ENCODE measurements around the gene KRTAP17-1. TPM values are rescaled to one million over a fixed set of nuclear protein-coding genes. Genes with fewer than 3 reads are reported as not detected.

KRTAP17-1 gene
- total RNA-seq, 1 donor = not detected

- DNase-seq (ENCODE audit: low read depth) = no peak
- H3K4me3 ChIP-seq (ENCODE audit: low read depth, low read length) = no peak within 1 kb of the TSS
- TF ChIP-seq CTCF (IDR thresholded peaks at IDR 0.05; ENCODE audit: insufficient read depth, low read depth, low read length) = no peak
Measured at GRCh38 chr17:41265078-41265477, 50.4 kb downstream of the KRTAP17-1 start, which contains the start of gene KRTAP9-6. Gene KRTAP9-6 (plus strand): TSS chr17:41265378. CDS start chr17:41265378, 0 bp downstream.

Small RNA genes lying within 50 kb of the gene (small RNA-seq; reads per million reads assigned to genes)
- not detected for gene KRTAP9-10P

Other genes with a start within 250 kb of the KRTAP17-1 start
- not detected in 2 replicates for gene KRTAP2-4, start 249.8 kb downstream of the KRTAP17-1 start, total RNA-seq
- not detected in 2 replicates for gene KRTAP4-7, start 231.6 kb downstream of the KRTAP17-1 start, total RNA-seq
- gene KRTAP4-8, start 217.6 kb downstream of the KRTAP17-1 start, total RNA-seq = not detected in 2 replicates
- not detected in 2 replicates for gene KRTAP4-16, start 213.5 kb downstream of the KRTAP17-1 start, total RNA-seq
- not detected in 2 replicates for gene KRTAP4-9, start 210.3 kb downstream of the KRTAP17-1 start, total RNA-seq
- not detected in 2 replicates for gene KRTAP4-11, start 197.3 kb downstream of the KRTAP17-1 start, total RNA-seq
- gene KRTAP4-12, start 191.5 kb downstream of the KRTAP17-1 start, total RNA-seq = not detected in 2 replicates
- gene KRTAP4-6, start 175.2 kb downstream of the KRTAP17-1 start, total RNA-seq = not detected in 2 replicates
- gene KRTAP4-5, start 165.9 kb downstream of the KRTAP17-1 start, total RNA-seq = not detected in 2 replicates
- gene KRTAP4-4, start 155.0 kb downstream of the KRTAP17-1 start, total RNA-seq = not detected in 2 replicates
- gene KRTAP4-3, start 147.5 kb downstream of the KRTAP17-1 start, total RNA-seq = not detected in 2 replicates
- not detected in 2 replicates for gene KRTAP4-2, start 137.5 kb downstream of the KRTAP17-1 start, total RNA-seq
- not detected in 2 replicates for gene KRTAP4-1, start 130.8 kb downstream of the KRTAP17-1 start, total RNA-seq
- not detected in 2 replicates for gene KRTAP9-1, start 125.8 kb downstream of the KRTAP17-1 start, total RNA-seq
- gene KRTAP9-2, start 89.1 kb downstream of the KRTAP17-1 start, total RNA-seq = not detected in 2 replicates
- gene KRTAP9-3, start 83.3 kb downstream of the KRTAP17-1 start, total RNA-seq = not detected in 2 replicates
- not detected in 2 replicates for gene KRTAP9-8, start 77.7 kb downstream of the KRTAP17-1 start, total RNA-seq
- not detected in 2 replicates for gene KRTAP9-4, start 66.0 kb downstream of the KRTAP17-1 start, total RNA-seq
- gene KRTAP9-9, start 60.3 kb downstream of the KRTAP17-1 start, total RNA-seq = not detected in 2 replicates
- not detected in 2 replicates for gene KRTAP9-6, start 50.3 kb downstream of the KRTAP17-1 start, total RNA-seq
- not detected in 2 replicates for gene KRTAP9-7, start 40.0 kb downstream of the KRTAP17-1 start, total RNA-seq
- not detected in 2 replicates for gene KRTAP29-1, start 12.9 kb downstream of the KRTAP17-1 start, total RNA-seq
- not detected in 2 replicates for gene KRTAP16-1, start 6.4 kb downstream of the KRTAP17-1 start, total RNA-seq
- gene KRT33A, start 35.1 kb upstream of the KRTAP17-1 start, total RNA-seq = not detected in 2 replicates
- under 0.01 and 0.32 TPM in 2 replicates for gene KRT33B, start 54.1 kb upstream of the KRTAP17-1 start, total RNA-seq
- 26.7 and 28.9 TPM in 2 replicates for gene KRT34, start 66.6 kb upstream of the KRTAP17-1 start, total RNA-seq
- gene KRT31, start 81.9 kb upstream of the KRTAP17-1 start, total RNA-seq = not detected in 2 replicates
- not detected in 2 replicates for gene KRT37, start 108.9 kb upstream of the KRTAP17-1 start, total RNA-seq
- gene KRT38, start 125.3 kb upstream of the KRTAP17-1 start, total RNA-seq = under 0.01 TPM in 1 of 2 replicates, not detected in the other
- gene KRT32, start 151.7 kb upstream of the KRTAP17-1 start, total RNA-seq = not detected in 2 replicates
- not detected in 2 replicates for gene KRT35, start 165.4 kb upstream of the KRTAP17-1 start, total RNA-seq
- under 0.01 TPM in 2 replicates for gene KRT36, start 174.2 kb upstream of the KRTAP17-1 start, total RNA-seq
- gene KRT13, start 189.9 kb upstream of the KRTAP17-1 start, total RNA-seq = not detected in 2 replicates
- gene KRT15, start 203.2 kb upstream of the KRTAP17-1 start, total RNA-seq = 0.43 and 1.3 TPM in 2 replicates
- 579 and 604 TPM in 2 replicates for gene KRT19, start 212.6 kb upstream of the KRTAP17-1 start, total RNA-seq

Measured in fibroblast of villous mesenchyme (primary cell).